ENCODE data around the gene KCNQ1. TPM values are rescaled to one million over a fixed set of nuclear protein-coding genes. Genes with fewer than 3 reads are reported as not detected.

Gene KCNQ1
- total and polyA plus RNA-seq, 9 of the 15 experiments (the other 6 are each of a cell fraction or from before 2014, with no cell fraction given): 0.44 TPM; not detected in 8

DNA sequence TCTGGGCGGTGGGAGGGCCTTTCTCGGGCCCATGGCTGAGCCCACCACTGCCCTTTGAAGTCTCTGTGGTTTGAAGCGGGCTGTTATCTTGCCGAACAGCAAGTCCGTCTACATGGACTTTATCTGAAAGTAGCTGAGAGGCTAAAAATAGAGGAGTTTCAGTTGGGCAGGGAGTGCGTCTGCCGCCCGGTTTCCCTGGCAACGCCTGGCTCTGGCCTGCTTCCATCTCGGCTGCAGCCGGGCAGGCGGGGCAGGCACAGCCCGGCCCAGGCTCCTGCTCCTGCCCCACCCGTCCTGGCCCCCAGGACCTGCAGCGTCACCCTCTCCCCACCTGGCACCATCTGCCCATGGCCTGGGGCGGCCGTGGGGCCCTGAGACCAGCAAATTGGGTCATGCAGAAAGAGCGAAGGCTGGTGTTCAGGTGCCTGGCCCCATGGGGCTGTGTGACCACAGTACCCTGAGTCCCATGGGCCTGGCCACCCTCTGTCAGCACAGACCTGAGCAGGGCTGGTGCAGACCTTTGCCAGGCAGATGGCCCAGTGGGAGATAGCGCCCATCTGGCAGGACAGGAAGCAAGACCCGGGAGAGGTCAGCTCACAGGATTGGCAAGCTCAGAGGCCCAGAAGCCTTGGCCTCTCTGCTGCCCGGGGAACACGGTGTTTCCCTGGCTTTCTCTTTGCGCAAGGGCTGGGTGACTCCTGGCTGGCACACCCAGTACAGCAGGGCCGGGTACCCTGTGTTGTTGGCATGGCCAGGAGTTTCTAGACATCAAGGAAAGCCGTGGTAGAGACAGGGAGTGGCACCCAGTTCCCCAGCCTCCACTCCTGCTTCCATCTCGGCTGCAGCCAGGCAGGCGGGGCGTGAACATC, 334.1 kb downstream of the KCNQ1 start (continued):
- TF ChIP-seq, protein P1, sequence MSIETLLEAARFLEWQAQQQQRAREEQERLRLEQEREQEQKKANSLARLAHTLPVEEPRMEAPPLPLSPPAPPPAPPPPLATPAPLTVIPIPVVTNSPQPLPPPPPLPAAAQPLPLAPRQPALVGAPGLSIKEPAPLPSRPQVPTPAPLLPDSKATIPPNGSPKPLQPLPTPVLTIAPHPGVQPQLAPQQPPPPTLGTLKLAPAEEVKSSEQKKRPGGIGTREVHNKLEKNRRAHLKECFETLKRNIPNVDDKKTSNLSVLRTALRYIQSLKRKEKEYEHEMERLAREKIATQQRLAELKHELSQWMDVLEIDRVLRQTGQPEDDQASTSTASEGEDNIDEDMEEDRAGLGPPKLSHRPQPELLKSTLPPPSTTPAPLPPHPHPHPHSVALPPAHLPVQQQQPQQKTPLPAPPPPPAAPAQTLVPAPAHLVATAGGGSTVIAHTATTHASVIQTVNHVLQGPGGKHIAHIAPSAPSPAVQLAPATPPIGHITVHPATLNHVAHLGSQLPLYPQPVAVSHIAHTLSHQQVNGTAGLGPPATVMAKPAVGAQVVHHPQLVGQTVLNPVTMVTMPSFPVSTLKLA (conservative IDR thresholded peaks at IDR 0.05): peak in 1 of 2 experiments; percentile 46; a peak in 1 of 4 replicates
- TF ChIP-seq, protein P2, sequence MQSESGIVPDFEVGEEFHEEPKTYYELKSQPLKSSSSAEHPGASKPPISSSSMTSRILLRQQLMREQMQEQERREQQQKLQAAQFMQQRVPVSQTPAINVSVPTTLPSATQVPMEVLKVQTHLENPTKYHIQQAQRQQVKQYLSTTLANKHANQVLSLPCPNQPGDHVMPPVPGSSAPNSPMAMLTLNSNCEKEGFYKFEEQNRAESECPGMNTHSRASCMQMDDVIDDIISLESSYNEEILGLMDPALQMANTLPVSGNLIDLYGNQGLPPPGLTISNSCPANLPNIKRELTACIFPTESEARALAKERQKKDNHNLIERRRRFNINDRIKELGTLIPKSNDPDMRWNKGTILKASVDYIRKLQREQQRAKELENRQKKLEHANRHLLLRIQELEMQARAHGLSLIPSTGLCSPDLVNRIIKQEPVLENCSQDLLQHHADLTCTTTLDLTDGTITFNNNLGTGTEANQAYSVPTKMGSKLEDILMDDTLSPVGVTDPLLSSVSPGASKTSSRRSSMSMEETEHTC (IDR thresholded peaks at IDR 0.05): peak; percentile 10; the same call in 1 of the 2 replicates
- TF ChIP-seq SMARCC2 (IDR thresholded peaks at IDR 0.05; ENCODE audit: low read depth): peak; percentile 60; the same call in 1 of the 2 replicates
- TF ChIP-seq TCF7L2 (IDR thresholded peaks at IDR 0.05; ENCODE audit: low read depth, low read length): peak; percentile 78
- TF ChIP-seq, protein P3, sequence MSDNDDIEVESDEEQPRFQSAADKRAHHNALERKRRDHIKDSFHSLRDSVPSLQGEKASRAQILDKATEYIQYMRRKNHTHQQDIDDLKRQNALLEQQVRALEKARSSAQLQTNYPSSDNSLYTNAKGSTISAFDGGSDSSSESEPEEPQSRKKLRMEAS (CRISPR knock-in tag; IDR thresholded peaks at IDR 0.05): peak; percentile 60
- no peak for TF ChIP-seq RBM14 (IDR thresholded peaks at IDR 0.05; ENCODE audit: borderline replicate concordance, insufficient read depth, low read depth, low read length)
- peak; percentile 96 for TF ChIP-seq NCOR1 (IDR thresholded peaks at IDR 0.05)
- TF ChIP-seq ZEB2 (IDR thresholded peaks at IDR 0.05): no peak
- TF ChIP-seq BHLHE40 (IDR thresholded peaks at IDR 0.05; ENCODE audit: low read length): peak; percentile 59; the same call in 1 of the 2 replicates
- peak; percentile 98 for TF ChIP-seq ZBTB7A (IDR thresholded peaks at IDR 0.05; ENCODE audit: borderline replicate concordance, control insufficient read depth, low read depth, low read length)
- TF ChIP-seq YY1 (IDR thresholded peaks at IDR 0.05; ENCODE audit: borderline replicate concordance in 1 of 3, control insufficient read depth in 1 of 3, extremely low read depth in 1 of 3, insufficient read depth in 3 of 3, insufficient read length in 1 of 3, insufficient replicate concordance in 2 of 3, low read depth in 1 of 3, low read length in 2 of 3): peak in 1 of 3 experiments; percentile 48
- peak; percentile 45; the same call in 1 of the 2 replicates for TF ChIP-seq GATAD2A (IDR thresholded peaks at IDR 0.05)
- TF ChIP-seq, protein P4, sequence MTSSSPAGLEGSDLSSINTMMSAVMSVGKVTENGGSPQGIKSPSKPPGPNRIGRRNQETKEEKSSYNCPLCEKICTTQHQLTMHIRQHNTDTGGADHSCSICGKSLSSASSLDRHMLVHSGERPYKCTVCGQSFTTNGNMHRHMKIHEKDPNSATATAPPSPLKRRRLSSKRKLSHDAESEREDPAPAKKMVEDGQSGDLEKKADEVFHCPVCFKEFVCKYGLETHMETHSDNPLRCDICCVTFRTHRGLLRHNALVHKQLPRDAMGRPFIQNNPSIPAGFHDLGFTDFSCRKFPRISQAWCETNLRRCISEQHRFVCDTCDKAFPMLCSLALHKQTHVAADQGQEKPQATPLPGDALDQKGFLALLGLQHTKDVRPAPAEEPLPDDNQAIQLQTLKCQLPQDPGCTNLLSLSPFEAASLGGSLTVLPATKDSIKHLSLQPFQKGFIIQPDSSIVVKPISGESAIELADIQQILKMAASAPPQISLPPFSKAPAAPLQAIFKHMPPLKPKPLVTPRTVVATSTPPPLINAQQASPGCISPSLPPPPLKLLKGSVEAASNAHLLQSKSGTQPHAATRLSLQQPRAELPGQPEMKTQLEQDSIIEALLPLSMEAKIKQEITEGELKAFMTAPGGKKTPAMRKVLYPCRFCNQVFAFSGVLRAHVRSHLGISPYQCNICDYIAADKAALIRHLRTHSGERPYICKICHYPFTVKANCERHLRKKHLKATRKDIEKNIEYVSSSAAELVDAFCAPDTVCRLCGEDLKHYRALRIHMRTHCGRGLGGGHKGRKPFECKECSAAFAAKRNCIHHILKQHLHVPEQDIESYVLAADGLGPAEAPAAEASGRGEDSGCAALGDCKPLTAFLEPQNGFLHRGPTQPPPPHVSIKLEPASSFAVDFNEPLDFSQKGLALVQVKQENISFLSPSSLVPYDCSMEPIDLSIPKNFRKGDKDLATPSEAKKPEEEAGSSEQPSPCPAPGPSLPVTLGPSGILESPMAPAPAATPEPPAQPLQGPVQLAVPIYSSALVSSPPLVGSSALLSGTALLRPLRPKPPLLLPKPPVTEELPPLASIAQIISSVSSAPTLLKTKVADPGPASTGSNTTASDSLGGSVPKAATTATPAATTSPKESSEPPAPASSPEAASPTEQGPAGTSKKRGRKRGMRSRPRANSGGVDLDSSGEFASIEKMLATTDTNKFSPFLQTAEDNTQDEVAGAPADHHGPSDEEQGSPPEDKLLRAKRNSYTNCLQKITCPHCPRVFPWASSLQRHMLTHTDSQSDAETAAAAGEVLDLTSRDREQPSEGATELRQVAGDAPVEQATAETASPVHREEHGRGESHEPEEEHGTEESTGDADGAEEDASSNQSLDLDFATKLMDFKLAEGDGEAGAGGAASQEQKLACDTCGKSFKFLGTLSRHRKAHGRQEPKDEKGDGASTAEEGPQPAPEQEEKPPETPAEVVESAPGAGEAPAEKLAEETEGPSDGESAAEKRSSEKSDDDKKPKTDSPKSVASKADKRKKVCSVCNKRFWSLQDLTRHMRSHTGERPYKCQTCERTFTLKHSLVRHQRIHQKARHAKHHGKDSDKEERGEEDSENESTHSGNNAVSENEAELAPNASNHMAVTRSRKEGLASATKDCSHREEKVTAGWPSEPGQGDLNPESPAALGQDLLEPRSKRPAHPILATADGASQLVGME (CRISPR knock-in tag; IDR thresholded peaks at IDR 0.05): peak; percentile 19; the same call in 1 of the 2 replicates
